ENCODE data around the gene FAM163B.

FAM163B gene

DNA sequence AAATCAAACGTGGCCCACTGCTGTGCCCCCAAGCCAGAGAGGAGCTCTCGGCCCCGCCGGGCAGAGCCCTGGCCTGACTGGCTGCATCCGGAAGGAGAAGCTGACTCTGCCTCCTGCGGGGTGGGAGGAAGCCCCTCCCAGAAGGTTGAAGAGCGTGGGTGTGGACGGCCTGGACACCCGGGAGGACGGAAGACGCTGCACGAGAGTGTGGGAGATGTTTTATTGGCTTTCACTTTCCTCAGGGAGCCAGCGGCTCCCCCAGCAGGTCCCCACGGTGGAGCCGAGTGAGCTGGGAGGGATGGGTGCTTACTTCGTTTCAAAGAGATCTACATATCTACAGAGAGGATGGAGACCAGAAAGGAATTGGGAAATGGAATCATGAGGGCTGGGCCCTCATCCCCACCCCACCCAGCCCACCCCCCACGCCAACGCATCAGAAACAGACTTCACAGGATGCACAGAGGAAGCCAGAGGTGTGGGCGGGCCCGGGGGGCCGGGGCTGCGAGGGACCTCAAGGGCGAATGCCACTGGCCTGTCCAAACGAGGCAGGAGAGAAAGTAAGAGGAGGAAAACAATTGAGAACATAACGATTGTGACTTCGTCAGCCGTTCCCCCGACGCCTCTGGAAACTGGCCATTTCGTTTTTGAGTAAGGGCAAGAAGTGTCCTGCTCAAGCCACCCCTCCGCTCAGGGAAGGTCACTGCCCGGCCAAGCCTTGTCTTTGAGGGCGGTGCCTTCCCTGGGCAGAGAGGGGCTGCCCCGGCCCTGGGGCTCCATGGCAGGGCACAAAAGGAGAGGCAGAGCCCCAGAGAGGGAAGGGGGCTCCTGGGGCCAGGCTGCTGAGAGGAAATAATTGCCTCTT lies 32.1 kb downstream of the FAM163B start:
- Histone ChIP-seq H3K79me2 (ENCODE audit: control insufficient read depth, low read length) (no peaks in the 10 kb centered on the region), H3K27me3 (ENCODE audit: control insufficient read depth, low read length) (peaks cover 31% of the 10 kb centered on the region), H3K9me3 (ENCODE audit: control insufficient read depth, insufficient read depth, low read length) (no peaks in the 10 kb centered on the region), H3K4me1 (ENCODE audit: control insufficient read depth, low read length) (peaks cover 55% of the 10 kb centered on the region), H3K27ac (ENCODE audit: low read depth, low read length) (no peak overlapping the region), H3K9me2 (replicated peaks; ENCODE audit: control insufficient read depth, low read length) (no peaks in the 10 kb centered on the region), H3K36me3 (ENCODE audit: control insufficient read depth, low read length) (no peaks in the 10 kb centered on the region), H4K20me1 (ENCODE audit: control insufficient read depth, insufficient read depth, low read depth, low read length) (no peaks in the 10 kb centered on the region), H3K4me2 (ENCODE audit: low read length) (no peak overlapping the region), H3F3A (ENCODE audit: control insufficient read depth, insufficient read depth) (peaks cover 10% of the 10 kb centered on the region), H3K4me3 (ENCODE audit: low read length) (no peak overlapping the region)
- TF ChIP-seq EZH2phosphoT487 (IDR thresholded peaks at IDR 0.05; ENCODE audit: borderline replicate concordance, low read length): no peak
- TF ChIP-seq, protein P1, sequence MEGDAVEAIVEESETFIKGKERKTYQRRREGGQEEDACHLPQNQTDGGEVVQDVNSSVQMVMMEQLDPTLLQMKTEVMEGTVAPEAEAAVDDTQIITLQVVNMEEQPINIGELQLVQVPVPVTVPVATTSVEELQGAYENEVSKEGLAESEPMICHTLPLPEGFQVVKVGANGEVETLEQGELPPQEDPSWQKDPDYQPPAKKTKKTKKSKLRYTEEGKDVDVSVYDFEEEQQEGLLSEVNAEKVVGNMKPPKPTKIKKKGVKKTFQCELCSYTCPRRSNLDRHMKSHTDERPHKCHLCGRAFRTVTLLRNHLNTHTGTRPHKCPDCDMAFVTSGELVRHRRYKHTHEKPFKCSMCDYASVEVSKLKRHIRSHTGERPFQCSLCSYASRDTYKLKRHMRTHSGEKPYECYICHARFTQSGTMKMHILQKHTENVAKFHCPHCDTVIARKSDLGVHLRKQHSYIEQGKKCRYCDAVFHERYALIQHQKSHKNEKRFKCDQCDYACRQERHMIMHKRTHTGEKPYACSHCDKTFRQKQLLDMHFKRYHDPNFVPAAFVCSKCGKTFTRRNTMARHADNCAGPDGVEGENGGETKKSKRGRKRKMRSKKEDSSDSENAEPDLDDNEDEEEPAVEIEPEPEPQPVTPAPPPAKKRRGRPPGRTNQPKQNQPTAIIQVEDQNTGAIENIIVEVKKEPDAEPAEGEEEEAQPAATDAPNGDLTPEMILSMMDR (IDR thresholded peaks at IDR 0.05; ENCODE audit: low read depth, low read length, poor library complexity, severe bottlenecking): no peak

DNA sequence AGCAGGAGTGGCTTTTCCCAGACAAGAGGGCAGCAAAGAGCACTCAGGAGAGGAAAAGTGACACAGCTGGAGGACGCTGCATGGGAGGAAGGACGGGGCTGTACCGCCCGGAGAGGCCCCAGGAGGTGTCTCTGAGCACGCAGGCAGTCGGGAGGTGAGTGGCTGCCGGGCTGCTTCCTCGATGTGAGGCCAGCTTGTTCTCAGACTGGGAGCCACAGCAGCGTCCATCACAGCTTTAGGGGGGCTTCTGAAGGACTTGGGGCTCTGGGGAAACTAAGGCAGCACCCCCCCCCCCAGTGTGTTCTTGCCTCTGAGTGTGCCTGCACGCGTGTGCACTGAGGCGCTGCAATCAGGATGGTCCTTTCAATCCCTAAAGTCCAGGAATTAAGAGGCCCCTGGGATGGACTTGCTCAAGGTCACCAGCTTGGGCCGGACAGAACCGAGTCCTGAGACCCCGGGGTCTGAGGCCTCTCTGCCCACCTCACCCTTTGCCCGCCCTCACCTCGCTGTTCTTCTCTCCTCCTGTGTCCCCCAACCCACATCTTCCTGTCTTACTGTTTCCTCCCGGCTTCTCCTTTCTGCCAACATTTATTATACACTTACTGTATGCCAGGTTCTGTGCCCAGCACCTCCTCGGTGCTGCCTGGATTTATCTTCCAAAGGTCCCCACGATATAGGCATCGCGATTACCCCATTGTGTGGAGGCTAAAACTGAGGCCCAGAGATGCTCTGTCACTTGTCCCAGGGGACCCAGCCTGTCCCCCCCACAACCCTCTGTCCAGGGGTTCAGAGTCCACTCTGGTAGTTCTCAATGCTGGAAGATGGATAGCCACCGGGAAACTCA lies 32.9 kb downstream of the FAM163B start:
- Histone ChIP-seq H3K79me2 (ENCODE audit: control insufficient read depth, low read length) (no peaks in the 10 kb centered on the region), H3K4me2 (ENCODE audit: low read length) (no peak overlapping the region), H3K9me3 (ENCODE audit: control insufficient read depth, insufficient read depth, low read length) (no peaks in the 10 kb centered on the region), H3F3A (ENCODE audit: control insufficient read depth, insufficient read depth) (peaks cover 8% of the 10 kb centered on the region), H3K4me3 (ENCODE audit: low read length) (no peak overlapping the region), H4K20me1 (ENCODE audit: control insufficient read depth, insufficient read depth, low read depth, low read length) (no peaks in the 10 kb centered on the region), H3K4me1 (ENCODE audit: control insufficient read depth, low read length) (peaks cover 47% of the 10 kb centered on the region), H3K27ac (ENCODE audit: low read depth, low read length) (no peak overlapping the region), H3K9me2 (replicated peaks; ENCODE audit: control insufficient read depth, low read length) (no peaks in the 10 kb centered on the region), H3K36me3 (ENCODE audit: control insufficient read depth, low read length) (no peaks in the 10 kb centered on the region), H3K27me3 (ENCODE audit: control insufficient read depth, low read length) (peaks cover 24% of the 10 kb centered on the region)
- TF ChIP-seq, protein P1 (IDR thresholded peaks at IDR 0.05; ENCODE audit: low read depth, low read length, poor library complexity, severe bottlenecking): no peak
- TF ChIP-seq EZH2phosphoT487 (IDR thresholded peaks at IDR 0.05; ENCODE audit: borderline replicate concordance, low read length): no peak

DNA sequence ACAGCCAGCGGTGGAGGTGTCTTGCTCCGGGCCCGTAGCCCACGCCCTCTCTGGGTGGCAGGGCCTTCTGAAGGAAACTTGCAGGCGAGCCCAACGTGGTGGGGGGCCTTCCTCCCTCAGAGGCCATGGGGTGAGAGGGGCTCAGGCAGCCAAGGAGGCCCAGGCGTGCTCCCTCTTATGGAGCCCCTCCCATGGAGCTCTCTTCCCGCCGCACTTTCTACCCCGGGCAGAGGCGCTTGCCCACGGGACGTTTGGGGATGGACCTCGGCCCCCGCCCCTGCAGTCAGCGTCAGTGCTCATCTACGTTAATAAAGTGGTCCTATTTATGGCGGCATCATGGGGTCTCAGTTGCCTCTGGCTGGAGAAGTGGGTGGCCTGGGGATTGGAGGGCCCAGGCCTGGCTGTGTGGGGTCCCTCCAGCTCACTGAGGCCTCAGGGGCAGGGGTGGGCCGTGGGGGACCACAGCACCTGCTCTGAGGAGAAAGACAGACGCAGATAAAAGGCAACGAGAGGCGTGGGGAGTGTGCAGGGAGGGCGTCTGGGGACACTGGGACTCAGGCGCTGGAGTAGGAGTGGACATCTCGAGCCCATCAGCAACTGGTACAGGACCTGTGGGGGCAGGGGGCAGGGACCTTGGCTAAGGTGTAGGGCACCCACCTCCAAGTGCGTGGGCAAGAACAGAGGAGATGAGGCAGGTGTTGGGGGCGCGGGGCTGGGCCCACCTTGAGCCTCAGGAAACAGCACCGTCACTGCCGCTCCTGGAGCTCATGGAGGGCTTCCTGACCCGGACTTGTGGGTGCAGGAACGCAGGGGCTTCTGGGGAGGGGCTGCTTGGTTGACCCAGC lies 33.8 kb downstream of the FAM163B start:
- H3K4me2 ChIP-seq (ENCODE audit: low read length): no peak overlapping the region
- H3K4me3 ChIP-seq (ENCODE audit: low read length): no peak overlapping the region
- no peaks in the 10 kb centered on the region for H4K20me1 ChIP-seq (ENCODE audit: control insufficient read depth, insufficient read depth, low read depth, low read length)
- no peaks in the 10 kb centered on the region for H3K79me2 ChIP-seq (ENCODE audit: control insufficient read depth, low read length)
- peaks cover under 1% of the 10 kb centered on the region for H3F3A ChIP-seq (ENCODE audit: control insufficient read depth, insufficient read depth)
- H3K9me3 ChIP-seq (ENCODE audit: control insufficient read depth, insufficient read depth, low read length): no peaks in the 10 kb centered on the region
- no peak for TF ChIP-seq EZH2phosphoT487 (IDR thresholded peaks at IDR 0.05; ENCODE audit: borderline replicate concordance, low read length)
- TF ChIP-seq, protein P1 (IDR thresholded peaks at IDR 0.05; ENCODE audit: low read depth, low read length, poor library complexity, severe bottlenecking): no peak
- H3K4me1 ChIP-seq (ENCODE audit: control insufficient read depth, low read length): peaks cover 38% of the 10 kb centered on the region
- no peaks in the 10 kb centered on the region for H3K36me3 ChIP-seq (ENCODE audit: control insufficient read depth, low read length)
- H3K9me2 ChIP-seq (replicated peaks; ENCODE audit: control insufficient read depth, low read length): no peaks in the 10 kb centered on the region
- no peak overlapping the region for H3K27ac ChIP-seq (ENCODE audit: low read depth, low read length)
- H3K27me3 ChIP-seq (ENCODE audit: control insufficient read depth, low read length): peaks cover 18% of the 10 kb centered on the region

All from DOHH2 (cell line).